Erythroblast (primary cell): ENCODE measurements around the gene PLD3.

Source experiments
- DNase-seq, 2 experiments: peaks; one replicate each; lab custom pipeline; 2025; lab: John Stamatoyannopoulos, UW
- GATA1 ChIP-seq: IDR thresholded peaks from 2 replicates; pipeline ENCODE4 v1.6.1; 2011; ENCODE audit warnings: low read depth, mild to moderate bottlenecking, control low read depth, low read length, moderate library complexity
- POLR2A ChIP-seq: IDR thresholded peaks from 2 replicates; pipeline ENCODE4 v1.6.1; 2011; ENCODE audit warnings: mild to moderate bottlenecking, low read length

PLD3 gene

DNA sequence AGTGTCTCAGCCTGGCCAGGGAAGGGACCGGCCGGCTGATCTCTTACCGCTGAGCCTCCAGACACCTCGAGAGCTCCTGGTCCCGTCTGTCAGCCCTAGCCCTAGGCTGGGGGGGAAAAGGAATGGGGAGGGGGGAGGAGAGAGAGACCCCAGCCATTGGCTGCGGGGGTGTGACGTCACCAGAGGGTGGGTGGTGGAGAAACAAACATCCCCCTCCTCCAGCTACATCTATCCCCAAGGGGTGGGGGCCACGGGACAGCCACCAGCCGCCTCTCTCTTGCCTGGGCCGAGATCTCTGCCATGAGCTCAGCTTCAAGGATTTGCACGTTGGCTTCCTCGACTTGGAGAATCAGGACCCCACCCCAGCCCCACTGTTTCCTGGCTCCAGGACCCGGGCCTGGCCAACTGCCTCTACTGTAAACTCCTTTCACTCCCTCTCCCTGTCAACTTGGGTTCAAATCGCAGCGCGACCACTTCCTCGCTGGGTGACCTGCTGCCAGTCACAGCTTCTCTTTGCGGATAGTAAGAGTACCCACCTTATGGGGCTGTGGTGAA is 64.9 kb downstream of the PLD3 start, which contains the start of gene PRX:
TSS of gene PRX (minus strand) at position 88 of the 555 bp plus-strand sequence. CDS start 5,446 bp downstream, outside the sequence.
- TF ChIP-seq POLR2A = no peak
- no peak for TF ChIP-seq GATA1
- no peak for DNase-seq

- TF ChIP-seq GATA1 = no peak
- no peak for TF ChIP-seq POLR2A
- no peak for DNase-seq
These were observed 66.3 kb downstream of the PLD3 start for GRCh38 chr19:40414542-40415535.

DNA sequence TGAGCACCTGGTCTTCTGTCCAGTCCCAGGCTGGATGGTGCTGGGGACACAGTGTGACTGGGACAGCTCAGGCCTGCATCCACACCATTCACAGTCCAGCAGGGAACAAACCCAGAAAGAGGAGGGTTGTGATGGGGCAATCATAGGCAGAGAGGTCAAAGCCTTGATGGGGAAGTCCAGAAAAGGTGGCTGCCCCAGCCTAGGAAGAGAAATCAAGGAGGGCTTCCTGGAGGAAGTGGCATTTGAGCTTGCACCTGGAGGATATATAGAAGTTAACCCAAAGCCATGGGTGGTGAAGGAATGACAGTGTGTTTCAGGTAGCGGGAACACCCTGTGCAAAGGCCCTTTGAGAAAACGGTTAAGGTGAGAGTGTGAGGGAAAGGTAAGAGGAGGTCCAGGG is 67.3 kb downstream of the PLD3 start:
- TF ChIP-seq POLR2A = no peak
- TF ChIP-seq GATA1 = no peak
- DNase-seq = no peak

- DNase-seq = peak in 1 of 2 experiments; percentile 41
These were observed 68.6 kb downstream of the PLD3 start for GRCh38 chr19:40416918-40417642.

DNA sequence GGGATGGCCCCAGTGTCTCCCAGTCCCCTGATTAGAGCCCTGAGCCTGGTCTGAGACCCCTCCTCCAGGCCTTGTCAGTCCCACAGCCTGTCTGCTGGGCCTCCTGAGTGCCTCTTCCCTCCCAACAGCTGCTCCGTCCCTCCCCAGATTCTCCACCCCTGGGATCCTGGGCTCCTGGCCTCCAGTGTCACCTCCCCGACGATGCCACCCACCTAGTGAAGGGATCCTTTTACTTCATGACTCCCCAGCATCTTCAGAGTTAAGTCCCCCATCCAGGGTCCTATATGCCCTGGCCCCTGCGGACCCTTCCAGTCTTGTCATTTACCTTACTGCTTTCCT is 69.1 kb downstream of the PLD3 start:
- no peak for DNase-seq
- TF ChIP-seq GATA1 (no peak), POLR2A (no peak)

More at GRCh38 chr19:40416918-40417642, 68.6 kb downstream of the PLD3 start:
- no peak for TF ChIP-seq POLR2A
- TF ChIP-seq GATA1 = no peak

- no peak for TF ChIP-seq POLR2A
- TF ChIP-seq GATA1 = no peak
- DNase-seq = no peak
These were observed 69.5 kb downstream of the PLD3 start for GRCh38 chr19:40418040-40418439.

- DNase-seq = no peak
- TF ChIP-seq GATA1 (no peak), POLR2A (no peak)
These were observed 70.6 kb downstream of the PLD3 start for GRCh38 chr19:40419066-40419612.

DNA sequence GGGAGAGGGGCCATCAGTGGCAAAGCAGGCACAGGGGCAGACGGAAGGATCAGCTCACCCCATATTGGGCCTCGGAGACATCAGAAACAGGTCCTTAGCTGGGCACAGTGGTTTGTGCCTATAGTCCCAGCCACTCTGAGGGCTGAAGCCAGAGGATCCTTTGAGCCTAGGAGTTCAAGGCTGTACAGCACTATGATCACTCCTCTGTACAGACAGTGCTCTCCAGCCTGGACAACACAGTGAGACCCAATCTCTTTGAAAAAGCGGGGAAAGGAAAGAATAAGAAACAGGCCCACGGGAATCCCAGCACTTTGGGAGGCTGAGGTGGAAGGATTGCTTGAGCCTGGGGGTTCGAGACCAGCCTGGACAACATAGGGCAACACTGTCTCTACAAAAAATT is 71.3 kb downstream of the PLD3 start:
- no peak for DNase-seq
- no peak for TF ChIP-seq POLR2A
- TF ChIP-seq GATA1 = no peak

GRCh38 chr19:40420451-40420765 is 71.9 kb downstream of the PLD3 start:
- DNase-seq = no peak
- no peak for TF ChIP-seq POLR2A
- no peak for TF ChIP-seq GATA1

DNA sequence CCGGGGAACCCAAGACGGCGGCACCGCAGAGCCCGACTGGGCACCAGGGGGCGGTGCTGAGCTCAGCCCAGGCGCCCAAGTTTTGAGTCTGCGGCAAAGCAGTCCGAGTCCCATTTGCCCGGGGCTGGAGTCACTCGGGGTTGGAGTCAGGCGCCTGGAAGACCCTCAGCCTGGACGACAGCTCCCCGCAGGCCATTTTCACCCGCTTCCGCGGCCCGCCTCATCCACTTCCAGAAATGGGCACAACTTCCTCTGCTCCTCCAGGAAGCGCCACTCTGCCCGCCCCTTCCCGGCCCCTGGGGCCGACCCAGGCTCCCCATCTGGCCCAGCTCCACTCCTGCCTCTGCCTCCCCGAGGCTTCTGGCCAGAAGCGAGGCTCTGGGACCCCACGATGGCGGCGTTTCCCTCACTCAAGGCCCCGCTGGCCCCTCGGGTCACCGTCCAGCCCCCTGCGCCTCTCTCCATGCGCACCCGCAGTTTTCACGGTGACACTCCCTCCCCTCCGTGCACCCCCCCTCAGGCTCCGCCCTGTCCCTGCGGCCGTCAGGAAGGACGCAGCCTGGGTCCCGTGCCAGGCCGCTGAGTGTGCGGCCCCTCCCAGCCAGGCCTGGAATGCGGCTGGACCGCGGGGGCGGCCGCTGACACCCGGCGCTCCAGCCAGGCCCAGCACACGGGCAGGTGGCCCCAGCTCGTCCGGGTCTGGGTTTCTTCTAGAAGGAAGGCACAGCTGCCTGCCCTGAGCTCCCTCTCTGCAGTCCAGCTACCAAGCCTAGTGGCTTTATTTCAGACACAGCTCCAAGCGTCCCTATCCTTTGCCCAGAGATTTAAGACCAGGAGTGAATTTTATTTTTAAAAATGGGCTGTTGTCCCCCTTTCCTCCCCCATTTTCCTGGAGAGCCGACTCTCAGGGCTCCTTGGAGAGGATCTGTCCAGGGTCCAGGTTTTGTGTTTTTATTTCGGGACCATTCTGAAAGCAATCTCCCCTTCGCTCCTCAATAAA is 72.6 kb downstream of the PLD3 start:
- peak; percentile 86 to 91 for DNase-seq
- TF ChIP-seq GATA1 (no peak), POLR2A (peak; percentile 71)

DNA sequence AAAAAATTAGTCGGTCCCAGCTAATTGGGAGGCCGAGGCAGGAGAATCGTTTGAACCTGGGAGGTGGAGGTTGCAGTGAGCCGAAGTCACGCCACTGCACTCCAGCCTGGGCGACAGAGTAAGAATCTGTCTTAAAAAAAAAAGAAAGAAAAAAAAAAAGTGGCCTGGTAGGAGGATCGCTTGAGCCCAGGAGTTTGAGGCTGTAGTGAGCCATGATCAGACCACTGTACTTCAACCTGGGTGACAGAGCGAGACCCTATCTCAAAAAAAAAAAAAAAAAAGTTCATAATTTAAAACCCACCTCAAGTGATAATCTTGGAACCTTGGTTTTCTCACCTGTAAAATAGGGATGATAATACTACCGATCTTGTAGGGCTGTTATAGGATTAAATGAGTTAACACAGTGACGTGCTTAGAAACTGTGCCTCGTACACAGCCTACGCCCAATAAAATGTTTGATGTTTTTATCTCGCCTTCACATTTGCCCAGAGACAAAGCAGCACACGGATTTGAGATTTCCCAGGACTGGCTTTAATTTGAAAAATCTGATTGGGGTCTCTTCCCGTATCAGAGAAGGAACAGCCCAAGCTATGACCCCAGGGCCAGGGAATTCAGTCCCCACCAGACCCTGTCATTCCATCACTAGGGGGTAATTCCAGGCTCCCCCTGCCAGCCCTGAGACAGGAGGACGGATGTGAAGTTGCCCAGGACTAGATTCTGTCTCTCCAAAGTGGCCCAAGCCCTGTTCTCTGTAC is 73.7 kb downstream of the PLD3 start:
- no peak for DNase-seq
- TF ChIP-seq POLR2A (no peak), GATA1 (no peak)

GRCh38 chr19:40422748-40423566 is 74.5 kb downstream of the PLD3 start:
- no peak for DNase-seq
- TF ChIP-seq GATA1 = no peak
- no peak for TF ChIP-seq POLR2A
